ENCODE results near the gene UQCRQ.

DNA sequence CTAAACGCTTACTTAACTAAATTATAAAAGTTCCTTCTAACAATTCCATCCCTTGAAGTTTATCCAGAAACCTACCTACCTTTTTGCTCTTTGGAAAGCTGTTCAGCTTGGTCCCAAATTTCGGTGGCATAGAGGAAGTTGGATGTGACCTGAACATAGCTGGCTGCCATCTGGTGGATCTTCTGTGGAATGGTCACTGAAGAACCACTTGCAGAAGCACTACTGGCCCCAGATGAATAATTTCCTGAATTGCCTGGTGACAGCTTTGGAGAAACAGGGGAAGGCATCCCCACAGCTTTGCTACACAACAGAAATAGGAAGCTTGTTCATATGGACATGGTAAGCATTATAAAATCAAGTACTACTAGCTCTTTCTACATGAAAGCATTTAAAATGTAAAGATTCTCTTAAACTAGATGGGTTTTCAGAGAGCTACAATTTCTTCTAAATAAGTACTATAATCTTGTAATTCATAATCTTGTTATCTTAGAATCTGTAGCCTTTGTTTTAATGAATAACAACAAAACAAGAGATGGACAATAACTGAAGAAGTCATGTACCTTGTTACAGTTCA is 16.9 kb downstream of the UQCRQ start:
- TF ChIP-seq, protein P1, sequence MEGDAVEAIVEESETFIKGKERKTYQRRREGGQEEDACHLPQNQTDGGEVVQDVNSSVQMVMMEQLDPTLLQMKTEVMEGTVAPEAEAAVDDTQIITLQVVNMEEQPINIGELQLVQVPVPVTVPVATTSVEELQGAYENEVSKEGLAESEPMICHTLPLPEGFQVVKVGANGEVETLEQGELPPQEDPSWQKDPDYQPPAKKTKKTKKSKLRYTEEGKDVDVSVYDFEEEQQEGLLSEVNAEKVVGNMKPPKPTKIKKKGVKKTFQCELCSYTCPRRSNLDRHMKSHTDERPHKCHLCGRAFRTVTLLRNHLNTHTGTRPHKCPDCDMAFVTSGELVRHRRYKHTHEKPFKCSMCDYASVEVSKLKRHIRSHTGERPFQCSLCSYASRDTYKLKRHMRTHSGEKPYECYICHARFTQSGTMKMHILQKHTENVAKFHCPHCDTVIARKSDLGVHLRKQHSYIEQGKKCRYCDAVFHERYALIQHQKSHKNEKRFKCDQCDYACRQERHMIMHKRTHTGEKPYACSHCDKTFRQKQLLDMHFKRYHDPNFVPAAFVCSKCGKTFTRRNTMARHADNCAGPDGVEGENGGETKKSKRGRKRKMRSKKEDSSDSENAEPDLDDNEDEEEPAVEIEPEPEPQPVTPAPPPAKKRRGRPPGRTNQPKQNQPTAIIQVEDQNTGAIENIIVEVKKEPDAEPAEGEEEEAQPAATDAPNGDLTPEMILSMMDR (IDR thresholded peaks at IDR 0.05 in 2 of 3, conservative IDR thresholded peaks at IDR 0.05 in 1 of 3; ENCODE audit: insufficient read depth in 2 of 3, low read depth in 1 of 3, low read length in 3 of 3), result peak; percentile 74 to 83 (median 77)
- TF ChIP-seq POLR2A (conservative IDR thresholded peaks at IDR 0.05) (no peak), ZNF23 (CRISPR knock-in tag; IDR thresholded peaks at IDR 0.05) (no peak), RBFOX2 (IDR thresholded peaks at IDR 0.05; ENCODE audit: low read depth, low read length) (no peak)
